Stimulated activated CD4-positive, alpha-beta T cell treated with anti-CD3 and anti-CD28 coated beads, TNF-alpha, amount 100 ng/mL, for 4 hours (primary cell): ENCODE measurements around the gene TMEM8B.
A peak's percentile ranks its signal among the peaks of the same experiment; 100 is the strongest.
"Not testable (repeated sequence)": the region's sequence is repeated elsewhere in the genome, so short reads cannot be mapped to it uniquely, and the experiment has no call there.

ENCODE experiments used
- DNase-seq, 3 experiments: peaks; one replicate each; pipeline ENCODE4 v3.0.0-alpha.2; 2020; ENCODE audit warnings: low read depth in 3 of 3

Gene TMEM8B

DNA sequence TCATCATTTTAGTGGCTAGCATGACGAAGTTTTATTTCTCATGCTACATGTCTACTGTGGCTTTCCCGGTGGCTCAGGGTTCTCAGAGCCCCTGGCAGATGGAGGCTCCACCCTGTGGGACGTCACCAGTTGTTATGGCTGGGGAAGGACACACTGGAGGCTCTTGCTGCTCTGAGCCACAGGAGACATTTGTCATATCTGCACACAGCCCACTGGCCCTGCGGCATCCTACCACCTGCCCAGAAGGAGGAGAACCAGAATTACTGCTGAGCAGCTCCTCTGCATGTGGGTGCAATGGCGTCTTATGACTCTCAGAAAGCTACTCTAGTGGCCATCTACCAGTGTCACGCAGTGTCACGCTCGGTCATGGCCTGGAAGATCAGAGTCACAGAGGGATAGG lies 34.6 kb downstream of the TMEM8B start:
- no peak for DNase-seq

DNA sequence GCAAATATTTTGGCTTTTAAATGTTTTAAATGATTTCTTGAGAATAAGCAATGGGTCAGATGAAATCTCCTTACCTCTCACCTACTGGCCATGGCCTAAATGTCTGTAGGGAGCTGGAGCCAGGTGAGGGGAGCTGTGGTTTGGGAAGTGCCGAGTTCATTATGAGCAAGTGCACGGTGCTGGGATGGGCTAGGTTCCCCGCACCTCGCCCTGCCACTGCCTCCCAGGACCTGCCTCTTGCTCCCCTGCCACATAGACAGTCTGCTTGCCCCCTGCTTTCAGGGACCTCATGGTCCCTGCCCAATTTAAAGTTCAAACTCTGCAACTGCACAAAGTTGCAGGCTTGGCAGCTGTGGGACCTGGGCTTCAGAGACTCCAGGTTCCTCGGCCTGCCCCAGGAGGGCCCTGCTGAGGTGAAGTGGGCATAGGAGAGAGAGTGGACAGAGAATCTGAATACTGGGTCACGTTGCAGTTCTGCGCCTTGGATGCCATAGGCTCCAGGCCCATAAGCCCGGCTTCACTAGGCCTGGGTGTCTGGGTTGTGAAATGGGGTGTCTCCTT lies 35.7 kb downstream of the TMEM8B start:
- no peak for DNase-seq

DNA sequence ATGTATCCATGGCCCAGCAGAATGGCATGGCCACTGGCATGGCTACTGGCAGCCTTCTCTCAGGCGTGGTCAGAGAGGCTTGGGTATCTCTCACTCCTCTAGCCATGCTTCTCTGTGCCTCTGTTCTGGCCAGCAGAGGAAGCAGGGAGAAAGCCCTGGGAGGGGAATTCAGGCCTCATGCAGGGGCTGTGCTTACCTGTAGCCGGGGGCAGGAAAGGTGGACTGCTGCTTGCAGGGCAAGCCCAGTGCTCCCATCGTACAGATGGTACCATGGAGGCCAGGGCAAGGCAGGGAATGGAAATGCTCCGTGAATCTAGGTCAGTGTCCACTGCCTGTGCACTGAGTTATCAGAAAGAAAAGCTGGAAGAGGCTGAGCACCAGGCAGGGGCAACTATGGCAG lies 38.5 kb downstream of the TMEM8B start:
- DNase-seq, result no peak

DNA sequence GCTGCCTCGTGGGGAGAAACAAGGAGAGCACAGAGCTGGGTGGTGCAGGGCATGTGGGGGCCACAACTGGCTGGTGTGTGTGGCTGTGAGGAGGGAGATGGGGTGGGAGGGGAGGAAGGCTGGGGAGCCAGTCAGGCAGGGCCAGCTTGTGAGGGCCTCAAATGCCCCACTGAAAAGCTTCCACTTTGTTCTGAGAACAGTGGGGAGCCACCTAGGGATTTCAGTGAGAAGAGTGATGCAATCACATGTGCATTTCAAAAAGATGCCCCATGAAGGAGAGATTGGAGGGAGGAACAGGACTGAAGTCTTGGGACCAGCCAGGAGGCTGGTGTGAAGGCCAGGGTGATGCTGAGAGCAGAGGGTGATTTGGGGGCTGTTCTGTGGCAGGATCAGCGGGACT lies 39.9 kb downstream of the TMEM8B start:
- no peak for DNase-seq

DNA sequence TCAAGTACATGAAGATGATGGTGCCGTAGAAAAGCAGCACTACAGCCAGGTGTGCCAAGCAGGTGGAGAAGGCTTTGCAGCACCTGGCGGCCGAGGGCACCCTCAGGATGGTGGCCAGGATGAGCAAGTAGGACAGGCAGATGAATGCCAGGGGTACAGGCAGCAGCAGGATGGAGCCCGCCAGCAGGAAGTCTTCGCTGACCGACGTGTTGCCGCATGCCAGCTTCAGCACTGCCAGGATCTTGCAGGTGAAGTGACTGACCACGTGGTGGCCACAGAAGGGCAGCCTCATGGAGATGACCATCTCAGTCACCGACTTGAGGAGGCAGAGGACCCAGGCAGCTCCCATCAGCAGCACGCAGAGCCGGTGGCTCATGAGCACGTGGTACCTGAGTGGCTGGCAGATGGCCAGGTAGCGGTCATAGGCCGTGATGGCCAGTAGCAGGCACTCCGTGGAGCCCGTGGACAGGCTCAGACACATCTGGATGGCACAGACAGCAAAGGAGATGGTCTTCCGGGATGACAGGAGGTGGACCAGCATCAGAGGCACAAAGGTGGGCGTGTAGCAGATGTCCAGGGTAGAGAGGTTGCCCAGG lies 40.7 kb downstream of the TMEM8B start:
- no peak for DNase-seq

DNA sequence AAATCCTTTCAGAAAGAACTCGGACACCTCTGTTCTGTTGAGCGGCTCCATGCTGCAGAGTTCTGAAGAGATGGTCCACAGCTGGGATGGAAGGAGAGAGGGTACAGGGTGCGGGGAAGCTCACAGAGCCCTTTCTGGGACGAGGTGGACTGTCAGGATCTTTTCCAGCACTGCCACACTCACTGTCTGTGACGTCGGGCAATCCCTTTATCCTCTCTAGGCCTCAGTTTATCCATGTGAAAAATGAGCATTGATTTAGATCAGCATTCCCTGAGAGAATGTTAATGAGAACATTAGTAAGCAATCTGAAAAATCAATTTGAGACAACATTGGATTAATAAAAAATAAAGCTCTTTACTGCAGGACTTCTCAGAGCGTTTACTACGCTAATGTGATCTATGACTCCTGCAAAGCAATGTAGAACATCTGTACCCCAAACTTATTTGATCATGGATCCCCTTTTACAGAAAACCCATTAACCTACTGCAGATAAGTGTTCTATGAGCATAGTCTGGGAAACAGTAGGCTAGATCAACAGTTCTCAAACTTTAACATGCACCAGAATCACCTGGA lies 41.4 kb downstream of the TMEM8B start, which contains the start of gene OR13J1:
Gene OR13J1 (minus strand): TSS at position 51 of the 573 bp plus-strand sequence. CDS start 0 bp downstream, at position 51.
- DNase-seq, result no peak

DNA sequence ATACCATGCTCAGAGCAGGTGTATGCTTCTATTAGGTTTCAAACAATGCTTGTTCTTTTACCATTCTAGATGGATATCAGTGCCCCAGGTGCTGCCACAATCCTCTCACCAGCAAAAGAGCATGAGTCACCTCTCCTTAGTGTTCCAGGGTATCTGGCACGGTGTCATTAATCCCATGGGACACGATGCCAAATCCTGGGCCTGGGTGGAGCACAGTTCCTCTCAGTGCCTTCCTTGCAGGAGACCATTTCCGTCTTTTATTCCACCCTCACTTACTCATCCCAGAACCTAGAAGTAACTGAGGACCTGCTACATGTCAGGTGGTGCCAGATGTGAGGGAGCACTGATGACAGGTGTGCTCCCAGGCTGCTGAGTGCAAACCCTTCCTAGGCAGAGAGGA lies 42.5 kb downstream of the TMEM8B start:
- no peak for DNase-seq

DNA sequence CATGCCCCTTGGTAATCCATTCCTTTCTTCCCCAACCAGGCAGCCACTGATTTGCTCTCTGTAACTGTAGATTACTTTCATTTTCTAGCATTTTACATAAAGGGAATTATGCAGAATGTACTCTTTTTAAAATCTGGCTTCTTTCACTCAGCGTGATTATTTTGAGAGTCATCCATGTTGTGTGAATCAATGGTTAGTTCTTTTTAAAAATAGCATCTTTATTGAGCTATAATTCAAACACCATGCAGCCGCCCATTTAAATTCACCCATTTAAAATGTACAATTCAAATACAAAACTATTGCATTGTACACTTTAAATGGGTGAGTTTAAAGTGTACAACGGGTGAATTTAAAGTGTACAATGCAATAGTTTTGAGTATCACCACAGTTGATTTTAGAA lies 43.5 kb downstream of the TMEM8B start:
- DNase-seq, result no peak

DNA sequence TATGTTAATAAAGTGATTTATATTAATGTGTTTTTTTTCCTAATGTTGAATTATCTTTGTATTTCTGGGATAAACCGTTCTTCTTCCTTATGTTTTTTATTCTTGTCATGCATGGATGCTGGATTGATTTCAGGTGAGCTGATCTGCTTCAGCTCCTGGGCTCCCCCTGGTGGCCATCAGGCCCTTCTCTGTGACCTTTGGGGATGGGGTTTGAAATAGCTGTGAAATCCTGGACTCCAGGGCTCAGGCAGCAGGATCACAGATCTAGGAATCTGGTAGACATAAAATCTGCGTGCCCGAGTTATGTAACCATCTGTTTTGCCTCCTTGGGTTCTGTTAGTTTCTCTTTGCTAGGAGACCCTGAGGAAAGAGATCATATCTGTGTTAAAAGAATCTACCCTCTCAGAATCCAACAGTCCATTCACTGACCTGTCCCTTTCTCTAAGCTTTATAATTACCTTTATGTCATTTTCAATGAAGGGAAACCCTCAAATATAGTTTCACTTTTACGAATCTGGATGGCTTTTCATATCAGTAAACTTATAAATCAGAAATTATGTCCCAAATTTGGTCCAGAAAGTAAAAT lies 53.3 kb downstream of the TMEM8B start:
- DNase-seq, result peak; percentile 55 to 76 (median 75)

DNA sequence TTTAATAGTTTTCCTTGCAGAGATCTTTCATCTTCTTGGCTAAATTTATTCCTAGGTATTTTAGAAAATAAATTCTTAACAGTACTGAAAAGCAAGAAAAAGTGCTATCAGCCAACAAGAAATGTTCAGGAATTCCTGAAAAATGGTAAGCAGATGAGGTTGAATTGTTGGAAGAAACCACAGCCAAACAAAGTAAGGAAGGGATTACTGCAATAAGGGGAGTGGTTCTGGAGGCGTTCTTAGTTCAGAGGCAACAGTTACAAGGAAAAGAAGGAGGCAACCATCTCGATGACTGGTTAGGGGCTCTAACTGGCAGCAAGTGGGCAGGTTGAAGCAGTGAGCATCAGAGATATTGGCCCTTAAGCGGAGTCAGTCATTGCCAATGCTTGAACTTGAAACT lies 54.0 kb downstream of the TMEM8B start:
- DNase-seq, result no peak

DNA sequence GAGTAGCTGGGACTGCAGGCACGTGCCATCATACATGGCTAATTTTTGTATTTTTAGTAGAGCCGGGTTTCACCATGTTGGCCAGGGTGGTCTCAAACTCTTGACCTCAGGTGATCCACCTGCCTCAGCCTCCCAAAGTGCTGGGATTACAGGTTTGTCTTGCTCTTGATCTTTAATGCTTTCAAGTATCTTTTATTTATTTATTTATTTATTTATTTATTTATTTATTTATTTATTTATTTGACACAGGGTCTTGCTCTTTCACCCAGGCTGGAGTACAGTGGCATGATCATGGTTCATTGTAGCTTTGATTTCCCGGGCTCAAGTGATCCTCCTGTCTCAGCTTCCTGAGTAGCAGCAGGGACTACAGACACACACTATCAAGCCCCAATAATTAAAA lies 55.9 kb downstream of the TMEM8B start:
- DNase-seq, result not testable (repeated sequence)

DNA sequence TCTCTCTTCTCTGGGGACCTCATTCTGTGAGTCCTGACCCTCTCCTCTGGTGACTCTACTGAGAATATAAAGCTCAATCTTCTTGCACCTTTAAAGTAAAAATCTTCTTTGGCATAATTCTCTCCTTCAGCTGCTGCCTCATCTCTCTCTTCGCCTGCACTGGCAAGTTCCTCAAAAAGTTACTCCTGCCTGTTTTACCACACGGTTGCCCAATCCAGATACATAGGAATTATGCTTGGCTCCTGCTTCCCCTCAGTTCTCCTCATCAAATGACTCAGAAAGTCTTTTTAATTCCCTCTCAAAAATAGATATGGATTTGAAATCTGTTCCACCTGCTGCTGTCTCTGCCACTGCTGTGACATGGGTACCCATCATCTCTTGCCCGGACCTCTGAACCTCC lies 62.6 kb downstream of the TMEM8B start:
- no peak for DNase-seq

DNA sequence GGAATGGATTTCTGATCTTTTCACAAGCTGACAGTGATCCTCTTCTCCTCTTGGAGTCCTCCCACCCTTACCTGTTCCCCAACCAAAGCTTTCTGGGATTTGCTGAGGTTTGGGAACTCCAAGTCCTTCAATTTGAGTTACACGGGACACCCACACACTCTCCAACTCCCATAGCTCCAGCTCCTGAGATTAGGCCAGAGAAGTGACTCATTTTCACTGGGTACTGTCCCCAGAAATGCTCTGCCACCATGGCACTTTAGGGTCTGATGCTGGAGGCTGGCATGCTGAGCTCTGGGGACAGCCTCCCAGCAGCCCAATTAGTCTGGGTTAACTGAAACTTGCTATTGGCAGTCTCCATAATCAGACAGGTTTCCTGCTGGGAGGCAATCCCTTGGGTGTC lies 63.0 kb downstream of the TMEM8B start:
- DNase-seq, result no peak

DNA sequence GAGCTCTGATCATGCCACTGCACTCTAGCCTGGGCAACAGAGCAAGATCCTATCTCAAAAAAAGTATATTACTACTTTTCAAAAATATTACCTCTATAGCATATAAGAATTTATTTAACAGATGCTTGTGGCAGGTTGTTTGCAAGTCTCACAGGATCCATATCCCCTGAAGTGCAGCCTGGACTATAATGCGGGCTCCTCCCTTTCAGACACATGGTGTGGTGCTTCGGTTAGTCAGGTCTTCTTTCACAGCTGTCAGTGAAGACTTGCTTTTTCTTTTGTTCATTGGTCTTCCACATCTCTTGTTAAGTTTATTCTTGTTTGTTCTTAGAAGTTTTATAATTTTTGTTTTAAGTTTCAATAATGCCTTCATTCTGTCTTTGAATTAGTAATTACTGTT lies 67.5 kb downstream of the TMEM8B start:
- no peak for DNase-seq

DNA sequence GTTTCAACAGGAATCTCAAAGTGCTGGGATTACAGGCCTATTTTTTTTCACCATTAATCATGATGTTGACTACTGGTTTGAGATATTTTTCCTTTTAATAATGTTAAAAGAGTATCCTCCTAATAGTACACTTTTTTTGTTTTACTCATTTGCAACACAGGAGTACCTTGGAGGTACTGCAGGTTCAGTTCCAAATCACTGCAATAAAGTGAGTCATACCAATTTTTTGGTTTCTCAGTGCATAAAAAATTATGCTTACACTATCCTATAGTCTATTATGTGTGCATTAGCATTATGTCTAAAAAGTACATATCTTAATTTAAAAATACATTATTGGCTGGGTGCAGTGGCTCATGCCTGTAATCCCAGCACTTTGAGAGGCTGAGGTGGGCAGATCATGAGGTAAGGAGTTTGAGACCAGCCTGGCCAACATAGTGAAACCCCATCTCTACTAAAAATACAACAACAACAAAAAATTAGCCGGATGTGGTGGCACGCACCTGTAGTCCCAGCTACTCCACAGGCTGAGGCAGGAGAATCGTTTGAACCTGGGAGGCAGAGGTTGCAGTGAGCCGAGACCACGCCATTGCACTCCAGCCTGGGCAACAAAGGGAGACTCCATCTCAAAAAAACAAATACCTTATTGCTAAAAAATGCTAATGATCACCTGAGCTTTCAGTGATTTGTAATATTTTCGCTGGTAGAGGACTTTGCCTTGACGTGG lies 68.5 kb downstream of the TMEM8B start:
- DNase-seq, result not testable (repeated sequence)

DNA sequence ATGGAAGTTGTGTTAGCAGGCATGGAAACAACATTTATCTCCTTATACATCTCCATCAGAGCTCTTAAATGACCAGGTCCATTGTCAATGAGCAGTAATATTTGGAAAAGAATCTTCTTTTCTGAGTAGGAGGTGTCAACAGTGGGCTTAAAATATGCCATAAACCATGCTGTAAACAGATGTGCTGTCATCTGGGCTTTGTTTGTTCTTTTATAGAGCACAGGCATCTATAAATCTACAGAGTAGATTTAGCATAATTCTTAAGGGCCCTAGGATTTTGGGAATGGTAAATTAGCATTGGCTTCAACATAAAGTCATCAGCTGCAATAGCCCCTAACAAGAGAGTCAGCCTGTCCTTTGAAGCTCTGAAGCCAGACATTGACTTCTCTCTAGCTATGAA lies 69.3 kb downstream of the TMEM8B start:
- no peak for DNase-seq

DNA sequence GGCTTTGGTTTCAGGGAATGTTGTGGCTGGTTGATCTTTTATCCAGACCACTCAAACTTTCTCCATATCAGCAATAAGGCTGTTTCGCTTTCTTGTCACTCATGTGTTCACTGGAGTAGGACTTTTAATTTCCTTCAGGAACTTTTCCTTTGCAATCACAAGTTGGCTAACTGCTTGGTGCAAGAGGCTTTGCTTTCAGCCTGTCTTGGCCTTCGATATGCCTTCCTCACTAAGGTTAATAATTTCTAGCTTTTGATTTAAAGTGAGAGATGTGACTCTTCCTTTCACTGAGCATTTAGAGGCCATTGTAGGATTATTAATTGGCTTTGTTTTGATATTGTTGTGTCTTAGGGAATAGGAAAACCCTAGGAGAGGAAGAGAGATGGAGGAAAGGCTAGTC lies 70.0 kb downstream of the TMEM8B start:
- DNase-seq, result no peak

DNA sequence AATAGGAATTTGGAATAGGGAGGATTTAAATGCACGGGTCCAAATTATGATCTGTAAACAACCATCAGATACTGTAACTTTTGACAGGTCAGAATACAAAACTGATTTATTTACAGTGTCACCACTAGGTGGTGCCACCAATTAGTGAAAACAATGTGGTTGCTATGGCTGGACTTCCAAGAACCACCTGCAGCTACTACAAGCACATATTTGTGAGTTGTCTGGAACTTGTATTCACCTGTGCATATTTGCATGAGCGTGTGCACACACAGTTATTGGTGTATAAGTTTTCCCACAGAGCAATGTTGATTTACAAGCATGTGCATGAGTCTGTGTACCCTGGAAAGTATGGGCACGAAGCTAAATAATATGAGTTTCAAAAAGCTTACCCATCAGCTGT lies 74.0 kb downstream of the TMEM8B start:
- DNase-seq, result peak in 1 of 3 experiments; percentile 20

DNA sequence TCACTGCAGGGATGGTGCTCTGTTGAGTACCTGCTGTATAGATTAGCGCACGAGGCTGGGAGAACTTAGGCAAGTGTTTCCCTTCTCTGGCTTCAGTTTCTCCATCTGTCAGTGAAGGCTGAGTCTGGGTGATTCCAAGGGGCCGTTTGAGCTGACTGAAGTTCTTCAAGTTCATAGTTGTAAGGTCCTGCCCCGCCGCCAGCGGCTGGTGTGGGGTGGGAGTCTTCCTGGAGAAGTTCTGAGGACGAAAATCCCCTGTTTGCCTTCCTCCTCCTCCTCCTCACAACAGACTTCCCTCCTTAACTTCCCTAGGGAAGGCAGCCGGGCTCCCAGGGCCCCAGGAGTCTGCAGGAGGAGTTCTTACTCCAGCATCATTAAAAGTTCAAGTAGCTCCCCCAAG lies 75.3 kb downstream of the TMEM8B start:
- DNase-seq, result no peak

DNA sequence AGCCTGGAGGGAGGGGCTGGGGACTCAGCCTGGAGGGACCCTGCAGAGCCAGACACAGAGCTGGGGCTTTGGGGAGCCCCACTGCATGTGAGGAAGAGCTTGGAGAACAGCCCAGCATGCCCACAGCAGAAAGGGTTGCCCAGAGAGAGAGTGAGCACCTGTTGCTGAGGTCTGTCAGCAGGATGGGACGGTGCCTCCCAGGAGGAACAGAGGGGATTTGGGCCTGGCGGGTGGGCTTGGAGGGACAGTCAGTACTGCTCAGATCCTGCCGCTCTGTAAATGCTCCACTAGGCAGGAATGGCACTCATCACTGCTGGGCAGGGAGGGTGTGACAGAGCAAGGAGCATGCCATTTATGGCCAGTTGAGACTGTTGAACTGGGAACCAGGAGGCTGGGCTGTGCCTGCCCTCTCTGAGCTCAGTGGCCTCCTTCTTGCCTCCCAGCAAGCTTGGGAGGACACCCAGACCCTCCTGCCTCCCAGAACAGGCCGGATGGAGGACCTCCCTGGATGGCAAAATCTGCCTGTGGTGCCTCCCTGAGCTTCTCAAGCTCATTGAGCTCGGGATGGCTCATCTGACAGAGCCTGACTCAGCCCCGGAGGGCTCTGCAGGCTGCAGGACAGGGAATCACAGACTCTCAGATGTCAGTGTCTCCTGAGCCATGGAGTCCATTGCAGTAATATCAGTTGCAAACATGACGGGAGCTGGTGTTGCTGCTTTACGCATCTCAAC lies 76.2 kb downstream of the TMEM8B start:
- no peak for DNase-seq

DNA sequence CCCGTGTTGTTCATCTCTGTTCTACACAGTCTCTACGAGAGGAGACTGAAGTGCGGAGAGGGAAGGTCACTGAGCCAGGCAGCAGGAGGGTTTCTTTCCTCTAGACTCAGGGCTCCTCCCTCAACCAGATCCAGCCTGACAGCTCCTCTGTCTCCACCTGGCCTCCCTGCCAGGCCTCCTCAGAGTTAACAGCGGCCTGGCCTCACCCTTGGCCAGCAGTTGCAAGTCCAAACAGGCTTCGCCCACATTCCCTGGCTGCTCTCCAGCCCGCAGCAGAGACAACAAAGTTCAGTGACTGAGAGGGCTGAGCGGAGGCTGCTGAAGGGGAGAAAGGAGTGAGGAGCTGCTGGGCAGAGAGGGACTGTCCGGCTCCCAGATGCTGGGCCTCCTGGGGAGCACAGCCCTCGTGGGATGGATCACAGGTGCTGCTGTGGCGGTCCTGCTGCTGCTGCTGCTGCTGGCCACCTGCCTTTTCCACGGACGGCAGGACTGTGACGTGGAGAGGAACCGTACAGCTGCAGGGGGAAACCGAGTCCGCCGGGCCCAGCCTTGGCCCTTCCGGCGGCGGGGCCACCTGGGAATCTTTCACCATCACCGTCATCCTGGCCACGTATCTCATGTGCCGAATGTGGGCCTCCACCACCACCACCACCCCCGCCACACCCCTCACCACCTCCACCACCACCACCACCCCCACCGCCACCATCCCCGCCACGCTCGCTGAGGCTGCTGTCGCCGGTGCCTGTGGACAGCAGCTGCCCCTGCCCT lies 77.1 kb downstream of the TMEM8B start, which contains the start of gene HRCT1:
Gene HRCT1 (plus strand): TSS at position 291 of the 768 bp plus-strand sequence. CDS start 86 bp downstream, at position 377.
- no peak for DNase-seq
